ENCODE data around the gene XRCC1.
"Not testable (repeated sequence)": the region's sequence is repeated elsewhere in the genome, so short reads cannot be mapped to it uniquely, and the experiment has no call there.

The XRCC1 gene

DNA sequence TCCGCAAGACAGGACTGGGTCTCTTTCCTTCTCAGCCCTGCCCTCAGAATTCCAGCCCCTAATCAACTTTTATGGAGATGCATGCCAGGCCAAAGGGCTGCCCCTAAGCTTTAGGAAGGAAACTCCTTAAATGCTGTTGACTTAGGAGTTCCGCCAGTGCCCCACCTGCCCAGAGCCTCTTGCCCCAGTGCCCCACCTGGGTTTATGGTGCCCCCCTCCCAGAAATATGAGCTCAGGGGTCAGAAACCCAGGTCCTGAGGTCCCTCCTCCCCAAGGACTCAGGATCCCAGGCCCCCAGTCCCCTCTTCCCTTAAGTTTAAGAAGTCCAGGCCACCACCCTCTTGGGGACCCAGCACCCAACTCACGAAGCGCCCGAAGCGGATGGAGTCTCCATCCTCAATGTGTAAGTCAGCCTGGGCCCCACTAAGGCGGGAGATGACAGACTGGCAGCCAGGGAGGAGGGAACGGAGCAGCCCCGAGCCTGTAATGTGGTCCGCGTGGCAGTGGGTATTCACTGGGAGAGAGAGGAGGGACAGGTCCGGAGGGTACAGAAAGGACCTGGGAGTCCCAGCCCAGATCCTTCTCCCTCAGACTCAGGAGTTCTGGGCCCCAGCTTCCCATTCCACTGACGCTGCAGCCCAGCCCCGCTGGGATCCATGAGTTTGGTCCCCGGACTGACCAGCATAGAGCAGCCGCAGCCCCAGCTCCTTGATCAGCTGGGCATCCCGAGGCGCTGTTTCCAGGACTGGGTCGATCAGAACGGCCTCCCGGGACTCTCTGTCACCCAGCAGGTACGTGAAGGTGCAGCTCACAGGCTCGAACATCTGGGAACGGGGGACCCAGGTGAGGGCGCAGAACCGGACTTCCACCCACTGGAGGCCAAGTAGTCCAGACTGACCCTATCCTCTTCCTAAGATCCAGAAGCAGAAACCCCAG lies 49.2 kb downstream of the XRCC1 start:
- ChIA-PET POLR2A (no interaction called here), CTCF (interaction anchor here (1.9 to 11.9 kb wide), 3 partner anchors 16 to 89 kb away, joined by 4 to 340 read pairs (median 138); no protein-coding TSS in a partner anchor)
- no peak for DNase-seq (ENCODE audit: extremely low spot score)

GRCh38 chr19:43524922-43525835 lies 50.1 kb downstream of the XRCC1 start:
- TF ChIP-seq, protein P1, sequence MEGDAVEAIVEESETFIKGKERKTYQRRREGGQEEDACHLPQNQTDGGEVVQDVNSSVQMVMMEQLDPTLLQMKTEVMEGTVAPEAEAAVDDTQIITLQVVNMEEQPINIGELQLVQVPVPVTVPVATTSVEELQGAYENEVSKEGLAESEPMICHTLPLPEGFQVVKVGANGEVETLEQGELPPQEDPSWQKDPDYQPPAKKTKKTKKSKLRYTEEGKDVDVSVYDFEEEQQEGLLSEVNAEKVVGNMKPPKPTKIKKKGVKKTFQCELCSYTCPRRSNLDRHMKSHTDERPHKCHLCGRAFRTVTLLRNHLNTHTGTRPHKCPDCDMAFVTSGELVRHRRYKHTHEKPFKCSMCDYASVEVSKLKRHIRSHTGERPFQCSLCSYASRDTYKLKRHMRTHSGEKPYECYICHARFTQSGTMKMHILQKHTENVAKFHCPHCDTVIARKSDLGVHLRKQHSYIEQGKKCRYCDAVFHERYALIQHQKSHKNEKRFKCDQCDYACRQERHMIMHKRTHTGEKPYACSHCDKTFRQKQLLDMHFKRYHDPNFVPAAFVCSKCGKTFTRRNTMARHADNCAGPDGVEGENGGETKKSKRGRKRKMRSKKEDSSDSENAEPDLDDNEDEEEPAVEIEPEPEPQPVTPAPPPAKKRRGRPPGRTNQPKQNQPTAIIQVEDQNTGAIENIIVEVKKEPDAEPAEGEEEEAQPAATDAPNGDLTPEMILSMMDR (IDR thresholded peaks at IDR 0.05; ENCODE audit: control extremely low read depth, extremely low read depth, low read depth, missing control alignments) = no peak
- DNase-seq (ENCODE audit: extremely low spot score) = peak; percentile 63
- ChIA-PET POLR2A (interaction anchor here (0.6 kb wide), 1 partner anchor 480 kb away, joined by 3 read pairs; no protein-coding TSS in a partner anchor), CTCF (interaction anchor here (0.8 to 11.9 kb wide), 7 partner anchors 8 to 88 kb away, joined by 3 to 340 read pairs (median 5); partner anchors contain the start of gene ZNF575)

More for the DNA sequence above, 49.2 kb downstream of the XRCC1 start:
- TF ChIP-seq, protein P1 (IDR thresholded peaks at IDR 0.05; ENCODE audit: control extremely low read depth, extremely low read depth, low read depth, missing control alignments) = no peak

- ChIA-PET CTCF (interaction anchor here (1.6 to 11.9 kb wide), 3 partner anchors 9 to 87 kb away, joined by 6 to 340 read pairs (median 138); partner anchors contain the start of gene ZNF575), POLR2A (interaction anchor here (0.6 kb wide), 1 partner anchor 22 kb away, joined by 4 read pairs; no protein-coding TSS in a partner anchor)
- not testable (repeated sequence) for DNase-seq (ENCODE audit: extremely low spot score)
Measured at GRCh38 chr19:43523696-43524095, 51.6 kb downstream of the XRCC1 start.

GRCh38 chr19:43522929-43523328 lies 52.4 kb downstream of the XRCC1 start:
- DNase-seq (ENCODE audit: extremely low spot score) = no peak
- TF ChIP-seq, protein P1 (IDR thresholded peaks at IDR 0.05; ENCODE audit: control extremely low read depth, extremely low read depth, low read depth, missing control alignments) = no peak
- ChIA-PET POLR2A (no interaction called here), CTCF (interaction anchor here (0.9 to 11.9 kb wide), 4 partner anchors 10 to 86 kb away, joined by 3 to 340 read pairs (median 71); partner anchors contain the start of gene ZNF575)

DNA sequence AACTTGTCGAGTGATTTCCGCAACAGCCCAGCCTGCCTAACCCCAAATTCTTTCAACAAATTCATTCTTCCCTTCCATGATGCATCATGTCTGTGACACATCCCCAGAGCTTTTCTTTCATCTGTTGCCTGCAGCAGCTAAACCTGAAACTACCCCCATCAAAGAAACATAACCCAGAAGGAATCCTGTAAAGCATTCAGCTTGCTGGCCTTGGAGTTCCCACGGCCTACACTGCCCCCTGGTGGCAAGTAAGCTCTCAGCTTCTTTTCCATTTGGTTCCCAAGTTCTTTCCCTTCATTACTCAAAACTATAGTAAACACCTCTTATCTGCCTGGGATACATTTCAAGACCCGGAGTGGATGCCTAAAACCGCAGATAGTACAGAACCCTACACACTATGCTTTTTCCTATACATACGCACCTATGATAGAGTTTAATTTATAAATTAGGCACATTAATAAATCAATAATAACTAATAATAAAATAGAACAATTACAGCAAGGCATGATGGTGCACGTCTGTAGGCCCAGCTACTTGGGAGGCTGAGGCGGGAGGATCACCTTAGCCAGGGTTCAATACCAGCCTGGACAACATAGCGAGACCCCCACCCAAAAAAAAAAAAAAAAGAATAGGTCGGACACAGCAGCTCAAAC lies 55.8 kb downstream of the XRCC1 start:
- ChIA-PET POLR2A (no interaction called here), CTCF (interaction anchor here (0.5 to 11.9 kb wide), 40 partner anchors 8 to 290 kb away, joined by 3 to 340 read pairs (median 5); partner anchors contain the start of genes ETHE1, PHLDB3 and ZNF575)
- TF ChIP-seq, protein P1 (IDR thresholded peaks at IDR 0.05; ENCODE audit: control extremely low read depth, extremely low read depth, low read depth, missing control alignments) = peak; percentile 80
- DNase-seq (ENCODE audit: extremely low spot score) = peak; percentile 72

- TF ChIP-seq, protein P1 (IDR thresholded peaks at IDR 0.05; ENCODE audit: control extremely low read depth, extremely low read depth, low read depth, missing control alignments) = no peak
- CTCF ChIA-PET = interaction anchor here (0.8 to 11.9 kb wide), 5 partner anchors 13 to 272 kb away, joined by 3 to 340 read pairs (median 22); partner anchors contain the start of gene PHLDB3
- no peak for DNase-seq (ENCODE audit: extremely low spot score)
- POLR2A ChIA-PET = no interaction called here
Measured at GRCh38 chr19:43518051-43518450, 57.3 kb downstream of the XRCC1 start.

DNA sequence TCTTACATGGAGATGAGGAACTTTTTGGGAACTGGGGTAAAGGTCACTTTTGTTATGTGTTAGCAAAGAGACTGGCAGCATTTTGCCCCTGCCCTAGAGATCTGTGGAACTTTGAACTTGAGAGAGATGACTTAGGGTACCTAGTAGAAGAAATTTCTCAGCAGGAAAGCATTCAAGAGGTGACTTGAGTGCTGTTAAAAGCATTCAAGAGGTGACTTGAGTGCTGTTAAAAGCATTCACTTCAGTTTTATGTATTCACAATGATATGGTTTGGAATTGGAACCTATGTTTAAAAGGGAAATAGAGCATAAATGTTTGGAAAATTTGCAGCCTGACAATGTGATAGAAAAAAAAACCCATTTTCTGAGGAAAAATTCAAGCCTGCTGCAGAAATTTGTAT lies 62.9 kb downstream of the XRCC1 start:
- POLR2A ChIA-PET; DNase-seq (ENCODE audit: extremely low spot score); CTCF ChIA-PET: not testable (repeated sequence)
